HL-60 (cell line): ENCODE data around the gene STIP1.

ENCODE experiments used
- CTCF ChIP-seq: IDR thresholded peaks from one replicate; pipeline ENCODE4 v1.5.1; 2011; ENCODE audit warnings: low read length, control low read depth, inconsistent platforms; ENCODE audit not compliant: insufficient read depth
- REST ChIP-seq: IDR thresholded peaks from 2 replicates; pipeline ENCODE4 v1.6.1; 2012; ENCODE audit warnings: low read depth; ENCODE audit not compliant: insufficient replicate concordance

DNA sequence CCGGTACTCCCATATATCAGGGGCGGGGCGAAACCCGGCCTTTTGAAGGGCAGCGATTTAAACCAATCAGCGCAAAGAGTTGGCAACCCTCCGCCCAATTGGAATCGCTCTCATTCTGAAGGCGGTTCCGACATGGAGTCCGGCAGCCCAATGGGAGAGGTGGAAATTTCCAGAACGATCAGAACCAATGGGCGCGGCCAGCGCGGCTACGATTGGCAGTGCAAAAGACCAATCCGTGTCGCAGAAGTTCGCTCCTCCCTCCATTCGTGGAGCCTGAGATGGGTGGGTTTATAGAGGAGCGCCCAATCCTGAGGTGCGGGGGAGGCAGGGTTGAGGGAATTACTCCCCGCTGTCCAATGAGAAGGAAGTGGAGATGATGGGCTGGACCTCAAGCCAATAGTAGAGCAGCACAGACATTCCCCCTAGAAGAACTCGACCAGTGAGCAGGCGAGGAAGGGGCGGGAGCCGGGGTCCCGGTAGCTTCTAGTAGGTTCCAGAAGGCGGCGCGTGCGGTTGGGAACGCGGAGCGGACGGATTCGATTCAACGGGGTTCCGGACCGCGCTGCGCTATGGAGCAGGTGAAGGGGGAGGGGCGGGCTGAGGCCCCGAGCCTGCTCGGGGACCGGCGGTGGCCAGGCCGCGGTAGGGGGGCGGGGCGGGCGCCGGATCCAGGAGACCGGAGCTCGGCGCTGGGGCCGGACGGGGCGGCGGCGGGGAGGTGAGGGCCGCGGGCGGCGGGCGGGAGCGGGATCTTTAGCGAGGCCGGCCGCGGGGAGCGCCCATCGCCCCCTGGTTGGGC lies at the start of gene STIP1:
- no peak for TF ChIP-seq CTCF
- peak; percentile 21 for TF ChIP-seq REST
